GM19455 (cell line): ENCODE results near the gene PDS5A.
"Not testable (repeated sequence)": the region's sequence is repeated elsewhere in the genome, so short reads cannot be mapped to it uniquely, and the experiment has no call there.

Experiments
- ATAC-seq: cut with Tn5 transposase; IDR thresholded peaks from one replicate; pipeline ENCODE4 v1.9.1; 2021; ENCODE audit not compliant: unreplicated experiment

The PDS5A gene

GRCh38 chr4:39908284-39908683, 69.4 kb downstream of the PDS5A start:
- ATAC-seq: no peak

- ATAC-seq: no peak
Measured at GRCh38 chr4:39905656-39906055, 72.1 kb downstream of the PDS5A start.

- ATAC-seq: not testable (repeated sequence)
Measured at GRCh38 chr4:39905019-39905418, 72.7 kb downstream of the PDS5A start.

GRCh38 chr4:39900966-39901365, 76.7 kb downstream of the PDS5A start:
- no peak for ATAC-seq

- ATAC-seq: no peak
Measured at GRCh38 chr4:39899291-39899690, 78.4 kb downstream of the PDS5A start.

GRCh38 chr4:39898015-39898414, 79.7 kb downstream of the PDS5A start:
- no peak for ATAC-seq

- ATAC-seq: no peak
Measured at GRCh38 chr4:39893693-39894072, 84.0 kb downstream of the PDS5A start.

- no peak for ATAC-seq
Measured at GRCh38 chr4:39892988-39893692, 84.6 kb downstream of the PDS5A start.

- no peak for ATAC-seq
Measured at GRCh38 chr4:39889226-39889625, 88.5 kb downstream of the PDS5A start.

- ATAC-seq: no peak
Measured at GRCh38 chr4:39888541-39888940, 89.2 kb downstream of the PDS5A start.

GRCh38 chr4:39883646-39884045, 94.1 kb downstream of the PDS5A start:
- no peak for ATAC-seq

- no peak for ATAC-seq
Measured at GRCh38 chr4:39881789-39882188, 95.9 kb downstream of the PDS5A start.

GRCh38 chr4:39877971-39878370, 99.7 kb downstream of the PDS5A start:
- no peak for ATAC-seq

GRCh38 chr4:39873823-39874222, 103.9 kb downstream of the PDS5A start:
- ATAC-seq: no peak

GRCh38 chr4:39865280-39865679, 112.4 kb downstream of the PDS5A start:
- no peak for ATAC-seq

- ATAC-seq: no peak
Measured at GRCh38 chr4:39864391-39864790, 113.3 kb downstream of the PDS5A start.

GRCh38 chr4:39860804-39861203, 116.9 kb downstream of the PDS5A start:
- ATAC-seq: no peak

- ATAC-seq: no peak
Measured at GRCh38 chr4:39855909-39856512, 121.7 kb downstream of the PDS5A start.

GRCh38 chr4:39852636-39853035, 125.1 kb downstream of the PDS5A start:
- no peak for ATAC-seq

- ATAC-seq: no peak
Measured at GRCh38 chr4:39850727-39851126, 127.0 kb downstream of the PDS5A start.

GRCh38 chr4:39846705-39847104, 131.0 kb downstream of the PDS5A start:
- ATAC-seq: no peak

GRCh38 chr4:39846120-39846519, 131.6 kb downstream of the PDS5A start:
- ATAC-seq: no peak

GRCh38 chr4:39841894-39842293, 135.8 kb downstream of the PDS5A start:
- ATAC-seq: no peak
